Right lobe of liver (tissue), 4 donors: ENCODE results near the gene MEMO1.

Experiments used
- CTCF ChIP-seq, 4 donors: fragments of 200-600 bp in 3 of 4; fragments of 450-650 bp in 1 of 4; IDR thresholded peaks; one replicate each; pipeline versions ENCODE4 v1.5.1 to v1.8.0; 2016 to 2022; ENCODE audit warnings: antibody characterized with exemption in 4 of 4, mild to moderate bottlenecking in 2 of 4
- POLR2A ChIP-seq: fragments of 450-650 bp; IDR thresholded peaks from one replicate; pipeline ENCODE4 v1.6.1; 2017; ENCODE audit warnings: antibody characterized with exemption, mild to moderate bottlenecking
- donor health status: DM: no; HTN: no; CAD: no.
- donor health status: DM: no; HTN: no; CAD: no.
- donor health status: DM: no; HTN: yes; CAD: no.

- TF ChIP-seq CTCF (IDR thresholded peaks at IDR 0.05) = no peak
- TF ChIP-seq POLR2A = no peak
These were observed 12.0 kb downstream of the MEMO1 start for GRCh38 chr2:31998731-31999383.
